SU-DHL-6 (cell line): ENCODE measurements around the gene SKOR2.

Experiments used
- EZH2phosphoT487 ChIP-seq: fragments of 200-600 bp; sonication (generic), shearing (Covaris generic); conservative IDR thresholded peaks from 2 replicates; pipeline ENCODE4 v1.6.1; 2018; ENCODE audit warnings: mild to moderate bottlenecking, antibody characterized with exemption, low read length, moderate library complexity, mixed read lengths
- TF ChIP-seq, protein P1 (sequence below): fragments of 200-600 bp; sonication (generic); IDR thresholded peaks from one replicate; pipeline ENCODE4 v1.5.1; 2017; ENCODE audit warnings: antibody characterized with exemption, mild to moderate bottlenecking, low read length, moderate library complexity; ENCODE audit not compliant: insufficient read depth, poor library complexity, severe bottlenecking

DNA sequence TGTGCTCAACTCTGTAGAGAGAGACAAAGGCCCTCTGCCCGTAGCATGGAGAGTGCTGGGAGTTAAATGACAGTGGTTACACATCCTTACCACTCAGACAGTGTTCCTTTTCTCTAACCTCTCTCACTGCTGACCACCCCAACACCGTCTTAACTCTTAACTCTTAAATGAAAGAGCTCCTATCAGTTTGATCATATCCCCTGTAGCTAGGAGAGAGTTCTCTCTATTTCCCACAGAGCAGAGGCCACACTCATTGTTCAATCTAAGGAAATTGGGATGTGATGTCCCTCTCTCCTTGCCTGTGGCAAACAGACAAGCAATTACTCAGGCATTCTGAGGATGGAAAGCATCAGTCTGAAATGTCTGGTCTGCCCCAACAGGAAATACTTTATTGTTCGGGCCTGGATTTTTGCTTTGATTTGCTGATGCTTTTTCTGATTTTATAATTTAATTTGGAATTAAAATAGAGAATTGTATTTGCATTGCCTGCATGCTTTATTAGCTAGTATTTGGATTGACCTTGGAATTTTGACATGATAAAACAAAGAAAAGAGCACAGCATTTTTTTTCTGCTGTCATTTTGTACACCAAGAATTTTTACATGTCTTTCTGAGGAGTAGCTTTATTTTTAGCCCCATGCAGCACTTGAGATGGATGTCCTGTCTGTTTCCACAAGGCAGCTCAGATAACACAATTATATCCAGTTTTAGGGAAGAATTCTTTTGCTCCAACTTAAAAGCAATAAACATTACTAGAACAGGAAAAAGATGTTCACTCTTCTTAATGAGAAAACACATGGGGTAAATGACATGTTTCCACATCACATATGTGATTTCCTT is 47.6 kb downstream of the SKOR2 start:
- TF ChIP-seq, protein P1, sequence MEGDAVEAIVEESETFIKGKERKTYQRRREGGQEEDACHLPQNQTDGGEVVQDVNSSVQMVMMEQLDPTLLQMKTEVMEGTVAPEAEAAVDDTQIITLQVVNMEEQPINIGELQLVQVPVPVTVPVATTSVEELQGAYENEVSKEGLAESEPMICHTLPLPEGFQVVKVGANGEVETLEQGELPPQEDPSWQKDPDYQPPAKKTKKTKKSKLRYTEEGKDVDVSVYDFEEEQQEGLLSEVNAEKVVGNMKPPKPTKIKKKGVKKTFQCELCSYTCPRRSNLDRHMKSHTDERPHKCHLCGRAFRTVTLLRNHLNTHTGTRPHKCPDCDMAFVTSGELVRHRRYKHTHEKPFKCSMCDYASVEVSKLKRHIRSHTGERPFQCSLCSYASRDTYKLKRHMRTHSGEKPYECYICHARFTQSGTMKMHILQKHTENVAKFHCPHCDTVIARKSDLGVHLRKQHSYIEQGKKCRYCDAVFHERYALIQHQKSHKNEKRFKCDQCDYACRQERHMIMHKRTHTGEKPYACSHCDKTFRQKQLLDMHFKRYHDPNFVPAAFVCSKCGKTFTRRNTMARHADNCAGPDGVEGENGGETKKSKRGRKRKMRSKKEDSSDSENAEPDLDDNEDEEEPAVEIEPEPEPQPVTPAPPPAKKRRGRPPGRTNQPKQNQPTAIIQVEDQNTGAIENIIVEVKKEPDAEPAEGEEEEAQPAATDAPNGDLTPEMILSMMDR: no peak
- TF ChIP-seq EZH2phosphoT487: no peak
